ENCODE results near the gene MRM2. TPM values are rescaled to one million over a fixed set of nuclear protein-coding genes. Genes with fewer than 3 reads are reported as not detected.

Gene MRM2
- polyA plus RNA-seq, 1 donor from 2014 or later: 21.4 TPM

DNA sequence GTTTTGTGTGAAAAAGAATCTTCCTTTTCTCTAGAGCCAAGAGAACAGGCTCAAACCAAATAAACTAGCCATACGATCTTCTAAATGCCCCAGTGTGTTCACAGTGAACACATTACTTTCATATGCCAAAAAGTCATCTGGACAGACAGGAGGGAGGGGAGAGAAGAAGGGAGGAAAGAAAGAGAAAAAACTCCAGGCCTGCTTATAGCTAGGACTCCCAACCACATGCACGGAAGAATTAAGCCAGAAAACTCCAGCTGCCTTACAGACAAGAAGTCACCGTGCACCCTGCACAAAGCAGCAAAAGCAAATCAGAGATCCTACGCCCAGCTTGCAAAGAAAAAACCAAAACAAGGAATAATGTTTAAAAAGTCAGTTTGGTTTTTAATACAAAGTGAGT, 37.9 kb upstream of the MRM2 start:
- Histone ChIP-seq H3K27me3 (ENCODE audit: insufficient read depth, low read depth, low read length) (no peaks in the 10 kb centered on the region), H3K4me3 (ENCODE audit: low read length) (no peak overlapping the region), H3K27ac (ENCODE audit: low read length) (no peak overlapping the region), H3K9ac (ENCODE audit: low read length) (no peak overlapping the region), H3F3A (ENCODE audit: insufficient read depth, low read length, poor library complexity, severe bottlenecking) (no peaks in the 10 kb centered on the region), H3K36me3 (ENCODE audit: insufficient read depth, low read length) (no peaks in the 10 kb centered on the region), H3K9me3 (ENCODE audit: low read length) (no peaks in the 10 kb centered on the region), H3K9me2 (ENCODE audit: insufficient read depth, low read length) (no peaks in the 10 kb centered on the region), H3K79me2 (replicated peaks; ENCODE audit: insufficient read depth, low read length) (no peaks in the 10 kb centered on the region), H3K4me2 (ENCODE audit: low read length) (no peak overlapping the region), H4K20me1 (ENCODE audit: insufficient read depth) (no peaks in the 10 kb centered on the region), H2AFZ (ENCODE audit: low read depth, low read length) (no peak overlapping the region)
- TF ChIP-seq SMC3 (conservative IDR thresholded peaks at IDR 0.05; ENCODE audit: poor library complexity): no peak

- H2AFZ ChIP-seq (ENCODE audit: low read depth, low read length): no peak overlapping the region
- TF ChIP-seq CTCF (IDR thresholded peaks at IDR 0.05; ENCODE audit: poor library complexity, severe bottlenecking) (no peak), EZH2 (IDR thresholded peaks at IDR 0.05; ENCODE audit: borderline replicate concordance, insufficient read depth, low read length, poor library complexity, severe bottlenecking) (no peak), POLR2AphosphoS5 (IDR thresholded peaks at IDR 0.05) (no peak), MXI1 (conservative IDR thresholded peaks at IDR 0.05; ENCODE audit: poor library complexity, severe bottlenecking) (no peak), TAF1 (IDR thresholded peaks at IDR 0.05; ENCODE audit: low read depth) (no peak), SMC3 (conservative IDR thresholded peaks at IDR 0.05; ENCODE audit: poor library complexity) (no peak), REST (IDR thresholded peaks at IDR 0.05; ENCODE audit: borderline replicate concordance) (no peak), RAD21 (conservative IDR thresholded peaks at IDR 0.05) (no peak), EP300 (conservative IDR thresholded peaks at IDR 0.05; ENCODE audit: poor library complexity, severe bottlenecking) (no peak)
- H3K27me3 ChIP-seq (ENCODE audit: insufficient read depth, low read depth, low read length): no peaks in the 10 kb centered on the region
- no peaks in the 10 kb centered on the region for H4K20me1 ChIP-seq (ENCODE audit: insufficient read depth)
- H3K9ac ChIP-seq (ENCODE audit: low read length): no peak overlapping the region
- no peak overlapping the region for H3K27ac ChIP-seq (ENCODE audit: low read length)
- no peaks in the 10 kb centered on the region for H3K9me3 ChIP-seq (ENCODE audit: low read length)
- H3F3A ChIP-seq (ENCODE audit: insufficient read depth, low read length, poor library complexity, severe bottlenecking): no peaks in the 10 kb centered on the region
- H3K4me3 ChIP-seq (ENCODE audit: low read length): no peak overlapping the region
- H3K9me2 ChIP-seq (ENCODE audit: insufficient read depth, low read length): no peaks in the 10 kb centered on the region
- H3K36me3 ChIP-seq (ENCODE audit: insufficient read depth, low read length): no peaks in the 10 kb centered on the region
- no peaks in the 10 kb centered on the region for H3K79me2 ChIP-seq (replicated peaks; ENCODE audit: insufficient read depth, low read length)
- no peak overlapping the region for H3K4me2 ChIP-seq (ENCODE audit: low read length)
Measured at GRCh38 chr7:2278026-2278425, 36.0 kb upstream of the MRM2 start.

DNA sequence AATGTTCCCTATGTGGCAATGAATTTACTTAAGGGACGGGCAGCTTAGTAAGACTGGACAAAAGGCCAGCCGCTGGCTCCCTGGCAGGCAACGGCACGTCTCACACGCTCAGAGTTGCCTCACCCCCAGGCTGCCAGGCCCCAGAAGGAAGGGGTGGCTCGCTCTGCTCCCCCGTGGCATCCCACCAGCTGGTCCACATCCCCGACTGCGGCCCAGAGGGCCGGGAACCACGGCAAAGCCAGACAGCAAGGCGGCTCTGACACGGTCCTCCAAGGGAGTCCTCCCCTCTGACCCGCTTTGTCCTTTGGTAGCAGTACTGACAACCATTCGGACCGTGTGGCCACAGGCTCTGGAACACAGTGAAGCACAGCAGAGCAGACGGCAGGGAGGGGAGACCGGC, 34.1 kb upstream of the MRM2 start:
- Histone ChIP-seq H3K27me3 (ENCODE audit: insufficient read depth, low read depth, low read length) (no peaks in the 10 kb centered on the region), H2AFZ (ENCODE audit: low read depth, low read length) (no peak overlapping the region), H3K9ac (ENCODE audit: low read length) (no peak overlapping the region), H3K79me2 (replicated peaks; ENCODE audit: insufficient read depth, low read length) (no peaks in the 10 kb centered on the region), H3K4me2 (ENCODE audit: low read length) (no peak overlapping the region), H4K20me1 (ENCODE audit: insufficient read depth) (no peaks in the 10 kb centered on the region), H3K9me3 (ENCODE audit: low read length) (no peaks in the 10 kb centered on the region), H3K27ac (ENCODE audit: low read length) (no peak overlapping the region), H3K4me3 (ENCODE audit: low read length) (no peak overlapping the region), H3K9me2 (ENCODE audit: insufficient read depth, low read length) (no peaks in the 10 kb centered on the region), H3K36me3 (ENCODE audit: insufficient read depth, low read length) (no peaks in the 10 kb centered on the region), H3F3A (ENCODE audit: insufficient read depth, low read length, poor library complexity, severe bottlenecking) (no peaks in the 10 kb centered on the region)
- TF ChIP-seq EZH2 (IDR thresholded peaks at IDR 0.05; ENCODE audit: borderline replicate concordance, insufficient read depth, low read length, poor library complexity, severe bottlenecking): no peak
- no peak for TF ChIP-seq MXI1 (conservative IDR thresholded peaks at IDR 0.05; ENCODE audit: poor library complexity, severe bottlenecking)
- no peak for TF ChIP-seq CTCF (IDR thresholded peaks at IDR 0.05; ENCODE audit: poor library complexity, severe bottlenecking)
